H1 (cell line): ENCODE measurements around the gene FBXW5. TPM values are rescaled to one million over a fixed set of nuclear protein-coding genes. Genes with fewer than 3 reads are reported as not detected.

Experiments
- CTCF ChIA-PET: fragments of 300-600 bp; sonication (Branson Sonifier 250); formaldehyde crosslinking; loops from one replicate; lab custom pipeline; 2021; ENCODE audit not compliant: partially characterized antibody; lab: Charles Lee
- POLR2A ChIA-PET: fragments of 300-600 bp; sonication (Branson Sonifier 250); formaldehyde crosslinking; loops from one replicate; lab custom pipeline; 2021; ENCODE audit warnings: inconsistent platforms; ENCODE audit not compliant: partially characterized antibody; lab: Charles Lee
- DNase-seq, 2 experiments: peaks; one replicate each; pipeline versions ENCODE4 v3.0.0 to v3.0.0-alpha.2; 2010 to 2022; ENCODE audit warnings: low spot score in 2 of 2, low read depth in 1 of 2, mixed read lengths in 1 of 2
- FAIRE-seq: peaks from 2 replicates; lab custom pipeline; 2011; peaks lifted over from hg19 to GRCh38; lab: Jason Lieb, UNC
- H2AFZ ChIP-seq: 2 replicates; pipeline ENCODE4 v1.8.1; 2012; ENCODE audit warnings: low read length, inconsistent platforms
- H2AK5ac ChIP-seq: 2 replicates; pipeline ENCODE4 v1.6.1; 2013; ENCODE audit warnings: low read depth, low read length
- H2BK120ac ChIP-seq: replicated peaks from 2 replicates; pipeline ENCODE3; 2013; ENCODE audit warnings: low read depth, low read length, inconsistent platforms
- H2BK12ac ChIP-seq: 2 replicates; pipeline ENCODE4 v1.6.1; 2013; ENCODE audit warnings: low read depth, low read length
- H2BK15ac ChIP-seq: 2 replicates; pipeline ENCODE4 v1.6.1; 2013; ENCODE audit warnings: low read length
- H2BK20ac ChIP-seq: 2 replicates; pipeline ENCODE4 v1.6.1; 2013; ENCODE audit warnings: low read length
- H2BK5ac ChIP-seq: 2 replicates; pipeline ENCODE4 v1.6.1; 2013; ENCODE audit warnings: low read depth, low read length
- H3K14ac ChIP-seq: 2 replicates; pipeline ENCODE4 v1.6.1; 2013; ENCODE audit warnings: inconsistent platforms; ENCODE audit not compliant: insufficient read length
- H3K18ac ChIP-seq: 2 replicates; pipeline ENCODE4 v1.6.1; 2013; ENCODE audit warnings: low read length; ENCODE audit errors: extremely low read depth
- H3K23ac ChIP-seq: 2 replicates; pipeline ENCODE4 v1.6.1; 2013; ENCODE audit warnings: inconsistent platforms; ENCODE audit not compliant: insufficient read length
- H3K23me2 ChIP-seq: 2 replicates; pipeline ENCODE4 v1.6.1; 2013; ENCODE audit warnings: low read depth, low read length
- H3K27ac ChIP-seq: 2 replicates; pipeline ENCODE4 v1.6.1; 2011; ENCODE audit warnings: low read depth, low read length, inconsistent platforms
- H3K27me3 ChIP-seq, 4 experiments: replicated peaks in 1 of 4; 1 replicate in 1 of 4; 2 replicates in 3 of 4; pipeline versions ENCODE4 v1.6.1 to v1.8.1; 2011 to 2013; ENCODE audit warnings: low read length in 3 of 4, mild to moderate bottlenecking in 3 of 4, inconsistent platforms in 2 of 4, mixed read lengths in 2 of 4, moderate library complexity in 1 of 4; ENCODE audit not compliant: control insufficient read depth in 3 of 4, insufficient read depth in 3 of 4; ENCODE audit errors: extremely low read depth in 1 of 4
- H3K36me3 ChIP-seq, 4 experiments: 2 replicates each; pipeline versions ENCODE4 v1.6.1 to v1.8.1; 2011 to 2013; ENCODE audit warnings: mild to moderate bottlenecking in 4 of 4, low read length in 3 of 4, moderate library complexity in 2 of 4, control low read depth in 1 of 4, inconsistent platforms in 1 of 4; ENCODE audit not compliant: insufficient read depth in 4 of 4, control insufficient read depth in 2 of 4
- H3K4ac ChIP-seq: replicated peaks from 2 replicates; pipeline ENCODE3; 2013; ENCODE audit warnings: low read length, low read depth, mixed read lengths, inconsistent platforms; ENCODE audit not compliant: insufficient read length
- H3K4me1 ChIP-seq, 4 experiments: replicated peaks in 1 of 4; 1 replicate in 1 of 4; 2 replicates in 3 of 4; pipeline versions ENCODE4 v1.6.1 to v1.8.1; 2011 to 2013; ENCODE audit warnings: low read length in 3 of 4, inconsistent platforms in 2 of 4, mixed read lengths in 1 of 4; ENCODE audit not compliant: insufficient read depth in 4 of 4, control insufficient read depth in 3 of 4
- H3K4me2 ChIP-seq, 2 experiments: 2 replicates each; pipeline versions ENCODE4 v1.6.1 to v1.8.1; 2011 to 2013; ENCODE audit warnings: low read depth in 2 of 2, low read length in 2 of 2, control low read depth in 1 of 2, inconsistent platforms in 1 of 2, mild to moderate bottlenecking in 1 of 2; ENCODE audit not compliant: insufficient read depth in 1 of 2
- H3K4me3 ChIP-seq, 4 experiments: fragments of 200-600, 300-600 bp in 1 of 4; sonication (generic), shearing (Covaris generic), sonication (Bioruptor Twin) in 1 of 4; 2 replicates each; pipeline versions ENCODE4 v1.5.1 to v1.8.1; 2011 to 2016; ENCODE audit warnings: low read length in 4 of 4, low read depth in 3 of 4, control low read depth in 2 of 4, inconsistent platforms in 2 of 4, mild to moderate bottlenecking in 2 of 4, mixed read lengths in 1 of 4, moderate library complexity in 1 of 4; ENCODE audit not compliant: insufficient read depth in 2 of 4; ENCODE audit errors: extremely low read depth in 1 of 4
- H3K56ac ChIP-seq: replicated peaks from 2 replicates; pipeline ENCODE3; 2013; ENCODE audit warnings: low read depth, mild to moderate bottlenecking, mixed read lengths, low read length, inconsistent platforms; ENCODE audit not compliant: insufficient read length
- H3K79me1 ChIP-seq: 2 replicates; pipeline ENCODE4 v1.6.1; 2013; ENCODE audit warnings: low read depth, low read length, control low read depth
- H3K79me2 ChIP-seq, 2 experiments: 2 replicates each; pipeline versions ENCODE4 v1.6.1 to v1.8.1; 2012 to 2013; ENCODE audit warnings: low read length in 2 of 2, mild to moderate bottlenecking in 2 of 2, inconsistent platforms in 1 of 2; ENCODE audit not compliant: insufficient read depth in 2 of 2, control insufficient read depth in 1 of 2
- H3K9ac ChIP-seq, 4 experiments: replicated peaks in 1 of 4; 1 replicate in 1 of 4; 2 replicates in 3 of 4; pipeline versions ENCODE4 v1.6.1 to v1.8.1; 2011 to 2013; ENCODE audit warnings: low read depth in 3 of 4, low read length in 3 of 4, control low read depth in 2 of 4, mild to moderate bottlenecking in 2 of 4, moderate library complexity in 2 of 4, inconsistent platforms in 1 of 4; ENCODE audit errors: extremely low read depth in 1 of 4
- H3K9me3 ChIP-seq, 2 experiments: 2 replicates each; pipeline versions ENCODE4 v1.6.1 to v1.8.1; 2012 to 2013; ENCODE audit warnings: mild to moderate bottlenecking in 2 of 2, moderate library complexity in 2 of 2, control low read depth in 1 of 2, inconsistent platforms in 1 of 2, low read depth in 1 of 2, low read length in 1 of 2, mixed read lengths in 1 of 2; ENCODE audit not compliant: insufficient read depth in 2 of 2
- H4K20me1 ChIP-seq, 2 experiments: replicated peaks in 1 of 2; 2 replicates each; pipeline versions ENCODE3 to v1.8.1; 2011 to 2013; ENCODE audit warnings: inconsistent platforms in 2 of 2, low read length in 2 of 2, mild to moderate bottlenecking in 1 of 2; ENCODE audit not compliant: insufficient read depth in 2 of 2, control insufficient read depth in 1 of 2
- H4K5ac ChIP-seq: 2 replicates; pipeline ENCODE4 v1.6.1; 2013; ENCODE audit warnings: low read length, low read depth, mixed read lengths, inconsistent platforms; ENCODE audit not compliant: insufficient read length
- H4K8ac ChIP-seq: 2 replicates; pipeline ENCODE4 v1.8.0; 2013; ENCODE audit warnings: mild to moderate bottlenecking, moderate library complexity, low read length, inconsistent platforms; ENCODE audit not compliant: insufficient read depth; ENCODE audit errors: extremely low read depth
- H4K91ac ChIP-seq: replicated peaks from 2 replicates; pipeline ENCODE3; 2013; ENCODE audit warnings: low read length, mixed read lengths, inconsistent platforms; ENCODE audit not compliant: insufficient read length
- BACH1 ChIP-seq: IDR thresholded peaks from 2 replicates; pipeline ENCODE4 v1.6.1; 2012; ENCODE audit warnings: low read length, improper control_type of control experiment
- BRCA1 ChIP-seq: IDR thresholded peaks from 2 replicates; pipeline ENCODE4 v1.6.1; 2012; ENCODE audit warnings: low read depth, low read length, improper control_type of control experiment
- CTBP2 ChIP-seq: IDR thresholded peaks from 2 replicates; pipeline ENCODE4 v1.7.0; 2011; ENCODE audit warnings: borderline replicate concordance, mild to moderate bottlenecking, moderate library complexity, mixed read lengths, low read length; ENCODE audit not compliant: insufficient read depth, insufficient read length
- E2F6 ChIP-seq: IDR thresholded peaks from 2 replicates; pipeline ENCODE4 v1.6.1; 2012; ENCODE audit warnings: inconsistent platforms
- JUND ChIP-seq: IDR thresholded peaks from 2 replicates; pipeline ENCODE4 v1.6.1; 2011; ENCODE audit warnings: mild to moderate bottlenecking, improper control_type of control experiment, low read length
- NANOG ChIP-seq: IDR thresholded peaks from 2 replicates; pipeline ENCODE4 v1.6.1; 2011; ENCODE audit warnings: low read length, low read depth, mild to moderate bottlenecking, inconsistent platforms; ENCODE audit not compliant: insufficient read depth, poor library complexity, severe bottlenecking
- RAD21 ChIP-seq, 2 experiments: IDR thresholded peaks in 1 of 2; conservative IDR thresholded peaks in 1 of 2; 2 replicates each; pipeline ENCODE4 v1.6.1; 2011; ENCODE audit warnings: low read depth in 2 of 2, low read length in 2 of 2, improper control_type of control experiment in 1 of 2, inconsistent platforms in 1 of 2, mild to moderate bottlenecking in 1 of 2, moderate library complexity in 1 of 2
- RBBP5 ChIP-seq: IDR thresholded peaks from 2 replicates; pipeline ENCODE4 v1.7.1; 2012; ENCODE audit warnings: low read depth, mild to moderate bottlenecking, inconsistent platforms, low read length, moderate library complexity, borderline replicate concordance
- RFX5 ChIP-seq: IDR thresholded peaks from 2 replicates; pipeline ENCODE4 v1.6.1; 2011; ENCODE audit warnings: low read depth, low read length, improper control_type of control experiment, borderline replicate concordance
- RNF2 ChIP-seq: fragments of 200-900, 300-1000 bp; sonication (generic); IDR thresholded peaks from 2 replicates; pipeline ENCODE4 v1.7.1; 2016; ENCODE audit warnings: borderline replicate concordance, low read depth, mild to moderate bottlenecking, antibody characterized with exemption, low read length; ENCODE audit not compliant: poor library complexity, severe bottlenecking; ENCODE audit errors: missing control alignments
- SP1 ChIP-seq: IDR thresholded peaks from 2 replicates; pipeline ENCODE4 v1.6.1; 2011; ENCODE audit warnings: low read depth, low read length
- TAF7 ChIP-seq: optimal IDR thresholded peaks from 2 replicates; pipeline ENCODE3; 2011; ENCODE audit warnings: low read depth, mild to moderate bottlenecking, inconsistent platforms, low read length, moderate library complexity, borderline replicate concordance
- WGBS, 2 experiments: shearing (Covaris generic) in 1 of 2; methylation state at CpG; one replicate each; pipeline versions ENCODE4 v1.1.6 to v1.1.7; 2013 to 2015; ENCODE audit warnings: low lambda C conversion rate in 2 of 2, mixed read lengths in 2 of 2, inconsistent platforms in 1 of 2, low coverage in 1 of 2, missing lambda C conversion rate in 1 of 2; ENCODE audit not compliant: insufficient replicate concordance in 2 of 2, insufficient coverage in 1 of 2, insufficient read length in 1 of 2; ENCODE audit errors: extremely low coverage in 1 of 2, missing lambda C conversion rate in 1 of 2; 5-methylcytosine and 5-hydroxymethylcytosine counted together
- polyA plus RNA-seq, 7 experiments: library from polyadenylated mRNA; depleted of rRNA in 3 of 7; stranded (reverse) in 5 of 7; unstranded in 2 of 7; fragments of >200 nt in 5 of 7; fragments of 200-250 nt in 2 of 7; gene quantifications; 1 replicate in 5 of 7; 2 replicates in 1 of 7; 4 replicates in 1 of 7; pipeline versions ENCODE4 v1.2.1 to v1.2.3, GENCODE V29; 2011 to 2013; ENCODE audit warnings: missing spikeins in 2 of 7, mixed read lengths in 2 of 7
- total RNA-seq: library from RNA; stranded (reverse); fragmentation: NEBNext Ultra II Directional; extraction: Animal tissue kit (Norgen Biotek cat#: 25700); gene quantifications from 2 replicates; pipeline ENCODE4 v1.2.1, GENCODE V29; 2021

The FBXW5 gene
- total and polyA plus RNA-seq, 2 of the 8 experiments (the other 6 are each of a cell fraction or from before 2014, with no cell fraction given) = 49.0 to 71.0 TPM

- no peak overlapping the region for H3K23ac ChIP-seq
- H2BK15ac ChIP-seq = no peak overlapping the region
Measured at GRCh38 chr9:136969150-136969549, 24.6 kb upstream of the FBXW5 start.

More at GRCh38 chr9:136969150-136969549, 24.6 kb upstream of the FBXW5 start:
- Histone ChIP-seq H3K79me2 (no peaks in the 10 kb centered on the region), H3K4me1 (peaks cover 0 to 7% (median 4%) of the 10 kb centered on the region in 4 experiments; a peak in 4 of 7 replicates), H2BK120ac (no peak overlapping the region), H2AFZ (no peak overlapping the region), H4K91ac (peak overlapping the region; percentile 15), H4K20me1 (no peaks in the 10 kb centered on the region), H2AK5ac (no peak overlapping the region), H3K36me3 (no peaks in the 10 kb centered on the region), H3K9ac (no peak overlapping the region), H3K27ac (no peak overlapping the region), H3K23me2 (no peaks in the 10 kb centered on the region), H4K5ac (no peak overlapping the region), H3K4ac (no peak overlapping the region), H2BK5ac (no peak overlapping the region), H3K27me3 (no peaks in the 10 kb centered on the region), H3K56ac (no peak overlapping the region), H3K14ac (no peak overlapping the region), H2BK12ac (0 out of 2 replicates have a peak overlapping the region, but pooled peaks have one; percentile 27), H2BK20ac (no peak overlapping the region), H3K79me1 (no peaks in the 10 kb centered on the region), H3K4me2 (no peak overlapping the region), H3K18ac (no peak overlapping the region), H4K8ac (no peak overlapping the region), H3K4me3 (no peak overlapping the region), H3K9me3 (no peaks in the 10 kb centered on the region)
- no peak for TF ChIP-seq TAF7
- TF ChIP-seq CTBP2 = no peak
- no peak for TF ChIP-seq SP1
- TF ChIP-seq RBBP5 = no peak
- no peak for TF ChIP-seq E2F6
- TF ChIP-seq BRCA1 = no peak
- TF ChIP-seq RNF2 = no peak
- TF ChIP-seq RFX5 = no peak
- no peak for TF ChIP-seq NANOG
- no peak for TF ChIP-seq RAD21 (IDR thresholded peaks at IDR 0.05 in 1 of 2, conservative IDR thresholded peaks at IDR 0.05 in 1 of 2; ENCODE audit: low read depth in 2 of 2, low read length in 2 of 2)
- no peak for TF ChIP-seq BACH1
- no peak for TF ChIP-seq JUND
- POLR2A ChIA-PET = no interaction called here
- CTCF ChIA-PET = interaction anchor here (1.0 to 9.4 kb wide), 7 partner anchors 7 to 318 kb away, joined by 3 to 38 read pairs (median 4); partner anchors contain the start of genes C8G and CLIC3
- WGBS, 2 experiments = 87% methylated on average over 7 of the region's 17 CpGs; no CpG with 5 or more reads in 1 of the 2 experiments
- FAIRE-seq (no peak), DNase-seq (no peak)
